Gastroesophageal sphincter (tissue), 4 donors: Measurements from ENCODE around the gene FAM89B. TPM values are rescaled to one million over a fixed set of nuclear protein-coding genes. Genes with fewer than 3 reads are reported as not detected.

ENCODE experiments used
- ATAC-seq: fragments of 150-250 bp; one replicate; pipeline ENCODE4 v1.9.1; 2016; ENCODE audit warnings: mild to moderate bottlenecking, moderate library complexity
- H3K27ac ChIP-seq, 4 donors: fragments of 200-600 bp; sonication (generic) in 3 of 4; 1 replicate in 3 of 4; 2 replicates in 1 of 4; pipeline ENCODE4 v1.5.1; 2016 to 2019
- H3K27me3 ChIP-seq: fragments of 200-600 bp; sonication (generic); one replicate; pipeline ENCODE4 v1.5.1; 2019
- H3K36me3 ChIP-seq, 2 donors: fragments of 200-600 bp; sonication (generic); one replicate each; pipeline ENCODE4 v1.5.1; 2019; ENCODE audit warnings: control low read depth in 1 of 2
- H3K4me1 ChIP-seq, 3 donors: fragments of 200-600 bp; sonication (generic); 1 replicate in 2 of 3; 2 replicates in 1 of 3; pipeline ENCODE4 v1.5.1; 2016 to 2019; ENCODE audit warnings: control low read depth in 2 of 3
- H3K4me3 ChIP-seq, 2 donors: fragments of 200-600 bp; sonication (generic); one replicate each; pipeline ENCODE4 v1.5.1; 2019; ENCODE audit warnings: mild to moderate bottlenecking in 1 of 2, moderate library complexity in 1 of 2
- H3K9me3 ChIP-seq, 3 donors: fragments of 200-600 bp; sonication (generic); one replicate each; pipeline ENCODE4 v1.5.1; 2017 to 2019; ENCODE audit warnings: control low read depth in 2 of 3
- EP300 ChIP-seq: sonication (generic); formaldehyde crosslinking; IDR thresholded peaks from one replicate; pipeline ENCODE4 v1.6.1; 2017; ENCODE audit warnings: antibody characterized with exemption, mild to moderate bottlenecking
- POLR2A ChIP-seq, 2 donors: fragments of 450-650 bp; IDR thresholded peaks; one replicate each; pipeline ENCODE4 v1.6.1; 2017; ENCODE audit warnings: antibody characterized with exemption in 2 of 2, mild to moderate bottlenecking in 2 of 2, moderate library complexity in 1 of 2
- POLR2AphosphoS5 ChIP-seq: sonication (generic); formaldehyde crosslinking; IDR thresholded peaks from one replicate; pipeline ENCODE4 v1.6.1; 2017; ENCODE audit warnings: antibody characterized with exemption
- WGBS, 2 donors: methylation state at CpG; one replicate each; pipeline ENCODE4 v1.1.5; 2018; ENCODE audit warnings: low coverage in 1 of 2; 5-methylcytosine and 5-hydroxymethylcytosine counted together
- total RNA-seq, 4 donors: library from RNA; depleted of rRNA; stranded (reverse); fragments of >200 nt; gene quantifications; one replicate each; pipeline ENCODE4 v1.1.0, GENCODE V29; 2016
- TF ChIP-seq, protein P1 (sequence below), 4 experiments: fragments of 200-600 bp in 2 of 4; fragments of 450-650 bp in 2 of 4; sonication (generic) in 1 of 4; IDR thresholded peaks; one replicate each; pipeline ENCODE4 v1.5.1; 2017 to 2019; ENCODE audit warnings: antibody characterized with exemption in 4 of 4, mild to moderate bottlenecking in 2 of 4, moderate library complexity in 2 of 4

FAM89B gene
- total RNA-seq, 4 donors from 2014 or later: 36.6 to 68.3 (median 55.0) TPM

DNA sequence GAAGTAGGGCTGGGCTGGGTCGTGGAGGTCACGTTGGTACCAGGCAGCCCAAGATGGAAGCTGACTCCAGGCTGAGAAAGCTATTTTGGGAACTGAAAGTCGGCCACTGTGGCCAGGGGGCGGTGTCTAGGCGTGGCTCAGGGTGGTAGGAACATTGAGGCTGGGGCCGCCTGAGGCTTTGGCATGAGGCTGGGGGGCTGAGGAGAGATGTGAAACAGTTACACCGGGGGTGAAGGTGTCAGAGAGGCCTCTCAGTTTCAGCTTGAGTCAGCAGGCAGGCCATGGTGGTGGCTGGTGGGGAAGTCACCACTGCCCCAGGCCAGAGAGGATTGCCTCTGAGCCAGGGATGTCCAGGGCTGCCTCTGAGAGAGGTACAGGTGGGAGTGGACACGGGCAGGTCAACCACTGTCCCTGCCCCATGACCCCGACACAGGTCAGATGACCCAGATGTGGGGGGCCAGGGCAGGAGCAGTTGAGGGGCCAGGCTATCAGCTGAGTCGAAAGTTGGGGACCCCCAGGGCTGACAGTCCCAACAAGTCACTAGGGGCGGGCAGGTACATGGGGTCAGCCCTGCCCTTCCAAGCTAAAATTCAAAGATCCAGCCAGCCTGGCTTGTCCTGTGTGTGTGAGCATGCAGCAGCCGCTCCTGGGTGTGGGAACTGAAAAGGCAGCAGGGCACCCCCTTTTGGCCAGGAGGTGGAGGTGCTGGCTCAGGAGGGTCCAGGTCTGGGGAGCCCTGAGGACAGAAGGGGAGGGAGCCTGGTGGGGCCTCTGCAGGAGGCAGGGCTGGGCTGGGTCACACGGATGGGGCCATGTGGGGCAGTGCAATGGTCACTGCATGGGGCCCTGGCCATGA lies 16.1 kb downstream of the FAM89B start:
- Histone ChIP-seq H3K27me3 (no peaks in the 10 kb centered on the region), H3K36me3 (peaks cover 0 to 74% of the 10 kb centered on the region in 2 donors), H3K27ac (peak overlapping the region; percentile 12 to 93 (median 83)), H3K9me3 (no peaks in the 10 kb centered on the region), H3K4me1 (peaks cover 0 to 98% (median 32%) of the 10 kb centered on the region in 3 donors), H3K4me3 (no peak overlapping the region)
- 16 to 47% methylated on average over 5 to 9 of the region's 13 CpGs for WGBS, 2 donors
- ATAC-seq: peak; percentile 48
- TF ChIP-seq, protein P1, sequence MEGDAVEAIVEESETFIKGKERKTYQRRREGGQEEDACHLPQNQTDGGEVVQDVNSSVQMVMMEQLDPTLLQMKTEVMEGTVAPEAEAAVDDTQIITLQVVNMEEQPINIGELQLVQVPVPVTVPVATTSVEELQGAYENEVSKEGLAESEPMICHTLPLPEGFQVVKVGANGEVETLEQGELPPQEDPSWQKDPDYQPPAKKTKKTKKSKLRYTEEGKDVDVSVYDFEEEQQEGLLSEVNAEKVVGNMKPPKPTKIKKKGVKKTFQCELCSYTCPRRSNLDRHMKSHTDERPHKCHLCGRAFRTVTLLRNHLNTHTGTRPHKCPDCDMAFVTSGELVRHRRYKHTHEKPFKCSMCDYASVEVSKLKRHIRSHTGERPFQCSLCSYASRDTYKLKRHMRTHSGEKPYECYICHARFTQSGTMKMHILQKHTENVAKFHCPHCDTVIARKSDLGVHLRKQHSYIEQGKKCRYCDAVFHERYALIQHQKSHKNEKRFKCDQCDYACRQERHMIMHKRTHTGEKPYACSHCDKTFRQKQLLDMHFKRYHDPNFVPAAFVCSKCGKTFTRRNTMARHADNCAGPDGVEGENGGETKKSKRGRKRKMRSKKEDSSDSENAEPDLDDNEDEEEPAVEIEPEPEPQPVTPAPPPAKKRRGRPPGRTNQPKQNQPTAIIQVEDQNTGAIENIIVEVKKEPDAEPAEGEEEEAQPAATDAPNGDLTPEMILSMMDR (IDR thresholded peaks at IDR 0.05): peak in 3 of 4 experiments; percentile 54 to 66 (median 63)
- no peak for TF ChIP-seq POLR2A (IDR thresholded peaks at IDR 0.05)
- no peak for TF ChIP-seq EP300

DNA sequence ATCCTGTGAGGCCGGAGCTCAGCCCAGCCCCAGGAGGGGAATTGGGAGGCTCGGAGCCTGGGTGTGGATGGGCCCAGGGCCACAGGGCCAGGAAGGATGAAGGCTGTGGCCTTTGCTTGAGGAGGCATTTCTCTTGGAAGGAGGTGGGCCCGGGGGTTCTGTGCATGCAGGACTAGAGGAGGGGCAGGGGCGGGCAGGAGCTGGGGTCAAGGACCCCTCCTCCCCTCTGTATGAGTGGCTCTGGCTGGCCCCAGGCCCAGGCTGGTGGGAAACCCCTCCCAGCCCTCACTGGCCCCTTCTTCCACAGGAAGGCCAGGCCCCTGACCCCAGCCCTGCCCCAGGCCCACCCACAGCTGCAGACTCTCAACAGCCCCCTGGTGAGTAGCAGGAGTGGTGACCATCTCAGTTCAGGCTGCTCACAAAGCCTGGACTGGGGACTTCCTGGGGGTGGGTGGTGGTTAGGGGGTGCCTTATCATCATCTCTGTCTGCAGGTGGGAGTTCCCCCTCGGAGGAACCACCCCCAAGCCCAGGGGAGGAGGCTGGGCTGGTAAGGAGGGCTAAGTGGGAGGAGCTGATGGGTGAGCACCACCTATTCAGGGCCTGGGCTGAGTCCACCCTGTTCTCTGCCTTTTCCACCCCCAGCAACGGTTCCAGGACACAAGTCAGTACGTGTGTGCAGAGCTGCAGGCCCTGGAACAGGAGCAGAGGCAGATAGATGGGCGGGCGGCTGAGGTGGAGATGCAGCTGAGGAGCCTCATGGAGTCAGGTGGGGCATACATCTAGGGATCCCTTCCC lies 17.3 kb downstream of the FAM89B start:
- H3K36me3 ChIP-seq: peaks cover 0 to 64% of the 10 kb centered on the region in 2 donors
- peak overlapping the region in 3 of 4 donors; percentile 80 to 93 (median 86) for H3K27ac ChIP-seq
- WGBS, 2 donors: 42% methylated on average over 2 of the region's 9 CpGs; no CpG with 5 or more reads in 1 of the 2 donors

DNA sequence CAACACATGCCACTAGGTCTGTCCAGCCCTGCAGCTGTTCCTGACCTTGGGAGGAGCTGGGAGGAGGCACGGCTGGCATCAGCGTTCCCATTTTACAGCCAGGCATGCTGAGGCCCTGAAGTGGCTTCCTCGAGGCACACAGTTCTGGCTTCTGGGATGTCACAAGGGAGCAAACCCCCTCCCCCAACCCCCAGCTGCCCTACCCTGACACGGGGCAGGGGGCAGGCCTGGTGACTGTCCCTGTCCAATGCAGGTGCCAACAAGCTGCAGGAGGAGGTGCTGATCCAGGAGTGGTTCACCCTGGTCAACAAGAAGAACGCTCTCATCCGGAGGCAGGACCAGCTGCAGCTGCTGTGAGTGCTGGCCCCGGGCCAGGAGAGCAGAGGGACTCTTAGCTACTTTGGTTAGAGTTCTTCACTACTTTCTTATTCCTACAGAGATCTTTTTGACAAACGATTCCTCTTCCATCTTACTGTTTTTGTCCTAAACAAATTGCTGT lies 18.0 kb downstream of the FAM89B start:
- H3K4me1 ChIP-seq: peaks cover 0 to 98% (median 39%) of the 10 kb centered on the region in 3 donors
- TF ChIP-seq EP300 (no peak), POLR2AphosphoS5 (no peak), POLR2A (IDR thresholded peaks at IDR 0.05) (no peak)
- TF ChIP-seq, protein P1 (IDR thresholded peaks at IDR 0.05): no peak
- no peak for ATAC-seq
- no peaks in the 10 kb centered on the region for H3K9me3 ChIP-seq
- WGBS, 2 donors: 5 to 45% methylated on average over 3 to 4 of the region's 8 CpGs
- peak overlapping the region in 3 of 4 donors; percentile 80 to 93 (median 86) for H3K27ac ChIP-seq
- H3K36me3 ChIP-seq: peaks cover 0 to 57% of the 10 kb centered on the region in 2 donors
- no peaks in the 10 kb centered on the region for H3K27me3 ChIP-seq
- H3K4me3 ChIP-seq: no peak overlapping the region

More for the DNA sequence above, 17.3 kb downstream of the FAM89B start:
- Histone ChIP-seq H3K9me3 (no peaks in the 10 kb centered on the region), H3K4me3 (no peak overlapping the region), H3K4me1 (peaks cover 0 to 98% (median 34%) of the 10 kb centered on the region in 3 donors), H3K27me3 (no peaks in the 10 kb centered on the region)
- TF ChIP-seq EP300: no peak
- TF ChIP-seq, protein P1 (IDR thresholded peaks at IDR 0.05): no peak
- TF ChIP-seq POLR2AphosphoS5: no peak
- no peak for TF ChIP-seq POLR2A (IDR thresholded peaks at IDR 0.05)
- ATAC-seq: no peak

DNA sequence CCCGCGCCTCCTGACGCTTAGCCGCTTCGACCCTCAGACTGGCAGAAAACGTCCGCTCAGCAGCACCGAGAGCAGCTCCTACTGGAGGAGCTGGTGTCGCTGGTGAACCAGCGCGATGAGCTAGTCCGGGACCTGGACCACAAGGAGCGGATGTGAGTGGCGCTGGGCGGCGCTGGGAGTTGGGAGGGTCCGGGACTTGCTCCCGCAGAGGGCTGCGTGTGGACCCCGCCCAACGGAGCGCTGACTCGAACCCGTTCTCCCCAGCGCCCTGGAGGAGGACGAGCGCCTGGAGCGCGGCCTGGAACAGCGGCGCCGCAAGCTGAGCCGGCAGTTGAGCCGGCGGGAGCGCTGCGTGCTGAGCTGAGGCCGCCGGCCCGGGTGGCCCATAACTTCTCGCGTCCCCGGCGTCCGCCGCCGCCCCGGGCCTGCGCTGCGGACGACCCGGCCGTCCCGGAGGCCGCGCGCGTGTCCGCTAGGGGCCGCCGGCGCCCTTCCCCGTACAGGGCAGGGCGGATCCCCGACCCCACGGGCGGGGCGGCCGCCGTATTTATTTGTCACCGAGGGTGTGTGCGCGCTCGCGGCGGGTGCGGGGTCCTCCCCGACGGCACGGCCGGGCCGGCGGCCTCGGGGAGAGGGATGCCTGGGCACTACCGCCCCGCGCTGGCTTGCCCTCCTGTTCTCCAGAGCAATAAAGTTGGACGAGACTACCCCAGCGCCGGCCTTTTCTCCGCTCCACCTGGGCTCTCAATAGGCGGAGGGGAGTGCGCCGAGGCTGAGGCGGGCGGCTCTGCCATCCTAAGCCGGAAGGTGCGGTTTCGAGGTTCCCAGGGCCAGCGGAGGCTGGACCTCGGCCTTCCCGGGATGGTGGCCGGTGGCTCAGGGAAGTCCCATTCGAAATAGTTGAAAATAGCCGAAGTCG lies 19.9 kb downstream of the FAM89B start:
- H3K27me3 ChIP-seq: no peaks in the 10 kb centered on the region
- WGBS, 2 donors: 87% methylated on average over 3 of the region's 106 CpGs; no CpG with 5 or more reads in 1 of the 2 donors
- no peaks in the 10 kb centered on the region for H3K9me3 ChIP-seq
- peak overlapping the region in 1 of 2 donors; percentile 28 for H3K4me3 ChIP-seq
- H3K4me1 ChIP-seq: peaks cover 0 to 88% (median 27%) of the 10 kb centered on the region in 3 donors
- no peak for ATAC-seq
- H3K27ac ChIP-seq: peak overlapping the region in 3 of 4 donors; percentile 59 to 86 (median 72)
- peaks cover 0 to 50% of the 10 kb centered on the region in 2 donors for H3K36me3 ChIP-seq
- TF ChIP-seq POLR2AphosphoS5 (peak; percentile 9), POLR2A (IDR thresholded peaks at IDR 0.05) (peak in 1 of 2 donors; percentile 23), EP300 (no peak)
- TF ChIP-seq, protein P1 (IDR thresholded peaks at IDR 0.05): no peak
